Jurkat, Clone E6-1 (cell line): ENCODE results near the gene PPP2R2B. TPM values are rescaled to one million over a fixed set of nuclear protein-coding genes. Genes with fewer than 3 reads are reported as not detected.

Experiments
- DNase-seq: peaks from one replicate; pipeline ENCODE4 v3.0.0-alpha.2; 2011; ENCODE audit warnings: low read depth, low spot score
- H3K4me3 ChIP-seq: 2 replicates; pipeline ENCODE4 v1.5.1; 2011; ENCODE audit warnings: mild to moderate bottlenecking, low read length, control low read depth, moderate library complexity
- polyA plus RNA-seq: library from polyadenylated mRNA; unstranded; fragments of >200 nt; gene quantifications from one replicate; pipeline ENCODE4 v1.2.1, GENCODE V29; 2012; ENCODE audit warnings: missing spikeins; ENCODE audit not compliant: insufficient read length, insufficient read depth

Gene PPP2R2B
- 2.6 TPM for polyA plus RNA-seq

GRCh38 chr5:146878476-146879172 lies at the start of gene PPP2R2B:
Gene PPP2R2B (minus strand): TSS chr5:146878757.
- DNase-seq: no peak
- H3K4me3 ChIP-seq: peak within 1 kb of the TSS; percentile 27

GRCh38 chr5:146924132-146924531 lies 45.6 kb upstream of the PPP2R2B start:
- H3K4me3 ChIP-seq: no peak overlapping the region
- no peak for DNase-seq

GRCh38 chr5:146921225-146921624 lies 42.7 kb upstream of the PPP2R2B start:
- no peak for DNase-seq
- no peak overlapping the region for H3K4me3 ChIP-seq

GRCh38 chr5:146920351-146920881 lies 41.9 kb upstream of the PPP2R2B start:
- no peak overlapping the region for H3K4me3 ChIP-seq
- no peak for DNase-seq

GRCh38 chr5:146919304-146919703 lies 40.7 kb upstream of the PPP2R2B start:
- DNase-seq: no peak
- H3K4me3 ChIP-seq: no peak overlapping the region

GRCh38 chr5:146917931-146918330 lies 39.4 kb upstream of the PPP2R2B start:
- DNase-seq: no peak
- no peak overlapping the region for H3K4me3 ChIP-seq

- no peak for DNase-seq
- H3K4me3 ChIP-seq: no peak overlapping the region
Measured at GRCh38 chr5:146912874-146913273, 34.3 kb upstream of the PPP2R2B start.

- H3K4me3 ChIP-seq: no peak overlapping the region
- DNase-seq: no peak
Measured at GRCh38 chr5:146910239-146910638, 31.7 kb upstream of the PPP2R2B start.

- no peak overlapping the region for H3K4me3 ChIP-seq
- DNase-seq: no peak
Measured at GRCh38 chr5:146909255-146910068, 30.9 kb upstream of the PPP2R2B start.

- H3K4me3 ChIP-seq: no peak overlapping the region
- DNase-seq: no peak
Measured at GRCh38 chr5:146906803-146907202, 28.2 kb upstream of the PPP2R2B start.

GRCh38 chr5:146904890-146905289 lies 26.3 kb upstream of the PPP2R2B start:
- DNase-seq: no peak

GRCh38 chr5:146903789-146904188 lies 25.2 kb upstream of the PPP2R2B start:
- no peak overlapping the region for H3K4me3 ChIP-seq
- DNase-seq: no peak

More at GRCh38 chr5:146904890-146905289, 26.3 kb upstream of the PPP2R2B start:
- no peak overlapping the region for H3K4me3 ChIP-seq

GRCh38 chr5:146902471-146902870 lies 23.9 kb upstream of the PPP2R2B start:
- no peak for DNase-seq
- no peak overlapping the region for H3K4me3 ChIP-seq

GRCh38 chr5:146897061-146897460 lies 18.5 kb upstream of the PPP2R2B start:
- no peak for DNase-seq
- no peak overlapping the region for H3K4me3 ChIP-seq

- no peak overlapping the region for H3K4me3 ChIP-seq
- no peak for DNase-seq
Measured at GRCh38 chr5:146894753-146895521, 16.4 kb upstream of the PPP2R2B start.

GRCh38 chr5:146893991-146894390 lies 15.4 kb upstream of the PPP2R2B start:
- no peak overlapping the region for H3K4me3 ChIP-seq
- no peak for DNase-seq

- H3K4me3 ChIP-seq: no peak overlapping the region
- no peak for DNase-seq
Measured at GRCh38 chr5:146892231-146892630, 13.7 kb upstream of the PPP2R2B start.

GRCh38 chr5:146891511-146891910 lies 13.0 kb upstream of the PPP2R2B start:
- DNase-seq: no peak
- H3K4me3 ChIP-seq: no peak overlapping the region

- no peak for DNase-seq
- H3K4me3 ChIP-seq: no peak overlapping the region
Measured at GRCh38 chr5:146890731-146891440, 12.3 kb upstream of the PPP2R2B start.
